LNCAP (cell line): ENCODE results near the gene CAMK2N1.

Experiments
- TF ChIP-seq, protein P1 (sequence below): fragments of 450-650 bp; IDR thresholded peaks from 2 replicates; pipeline ENCODE4 v1.5.1; 2017; ENCODE audit warnings: mild to moderate bottlenecking

Gene CAMK2N1

DNA sequence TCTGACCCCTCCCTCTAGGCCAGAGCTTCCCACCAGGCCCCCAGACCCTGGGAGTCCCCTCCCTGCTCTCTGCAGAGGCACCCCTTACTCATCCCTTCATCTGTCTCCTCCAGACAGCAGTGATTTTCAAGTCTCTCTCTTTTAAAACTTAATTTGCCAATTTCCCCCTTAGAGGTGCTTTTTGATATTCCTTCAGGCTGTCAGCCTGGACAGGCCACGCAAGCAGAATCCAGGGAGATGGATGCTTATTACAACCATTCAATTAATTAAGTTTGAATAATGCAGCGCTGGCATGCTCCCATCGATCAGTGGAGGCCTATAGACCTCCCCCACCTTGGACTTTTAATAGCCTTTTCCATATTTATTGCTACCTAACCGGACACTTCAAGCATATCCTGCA lies 6.2 kb downstream of the CAMK2N1 start:
- TF ChIP-seq, protein P1, sequence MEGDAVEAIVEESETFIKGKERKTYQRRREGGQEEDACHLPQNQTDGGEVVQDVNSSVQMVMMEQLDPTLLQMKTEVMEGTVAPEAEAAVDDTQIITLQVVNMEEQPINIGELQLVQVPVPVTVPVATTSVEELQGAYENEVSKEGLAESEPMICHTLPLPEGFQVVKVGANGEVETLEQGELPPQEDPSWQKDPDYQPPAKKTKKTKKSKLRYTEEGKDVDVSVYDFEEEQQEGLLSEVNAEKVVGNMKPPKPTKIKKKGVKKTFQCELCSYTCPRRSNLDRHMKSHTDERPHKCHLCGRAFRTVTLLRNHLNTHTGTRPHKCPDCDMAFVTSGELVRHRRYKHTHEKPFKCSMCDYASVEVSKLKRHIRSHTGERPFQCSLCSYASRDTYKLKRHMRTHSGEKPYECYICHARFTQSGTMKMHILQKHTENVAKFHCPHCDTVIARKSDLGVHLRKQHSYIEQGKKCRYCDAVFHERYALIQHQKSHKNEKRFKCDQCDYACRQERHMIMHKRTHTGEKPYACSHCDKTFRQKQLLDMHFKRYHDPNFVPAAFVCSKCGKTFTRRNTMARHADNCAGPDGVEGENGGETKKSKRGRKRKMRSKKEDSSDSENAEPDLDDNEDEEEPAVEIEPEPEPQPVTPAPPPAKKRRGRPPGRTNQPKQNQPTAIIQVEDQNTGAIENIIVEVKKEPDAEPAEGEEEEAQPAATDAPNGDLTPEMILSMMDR: no peak

- TF ChIP-seq, protein P1: no peak
Observed at GRCh38 chr1:20478057-20478635, 7.9 kb downstream of the CAMK2N1 start.

DNA sequence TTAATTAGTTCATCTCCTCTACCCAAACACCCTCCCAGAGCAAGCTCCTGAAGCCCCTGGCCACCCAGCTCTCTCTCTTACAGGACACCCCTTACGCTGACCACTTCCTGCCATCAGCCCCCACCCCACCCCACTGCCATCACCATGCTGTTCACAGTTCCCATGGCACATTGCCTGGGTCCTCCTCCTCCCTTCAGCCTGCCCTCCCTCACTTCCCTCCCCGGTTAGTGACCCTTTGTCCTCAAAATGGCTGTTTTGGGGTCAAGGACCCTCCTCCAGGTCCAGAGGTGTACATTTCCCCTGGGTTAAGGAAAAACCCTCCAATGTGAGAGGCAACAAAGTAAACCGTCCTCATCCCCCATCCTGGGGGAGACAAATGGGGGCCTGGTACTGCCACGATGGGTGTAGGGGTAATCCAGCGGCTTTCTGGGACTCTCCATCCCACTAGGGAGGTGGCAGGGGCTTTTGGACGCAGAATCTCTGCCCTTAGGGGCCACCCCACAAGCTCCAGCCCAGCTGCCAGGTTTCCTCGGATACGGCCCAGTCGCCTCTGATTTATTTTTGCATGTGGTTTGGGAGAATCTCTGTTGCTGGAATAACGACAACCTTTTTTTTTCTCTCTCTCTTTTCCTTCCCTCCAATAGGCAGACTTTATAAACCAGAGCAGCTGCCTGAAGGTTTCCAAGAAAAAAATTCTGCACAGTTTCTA lies 8.5 kb downstream of the CAMK2N1 start:
- TF ChIP-seq, protein P1: no peak

- TF ChIP-seq, protein P1: no peak
Observed at GRCh38 chr1:20476265-20477038, 9.6 kb downstream of the CAMK2N1 start.

DNA sequence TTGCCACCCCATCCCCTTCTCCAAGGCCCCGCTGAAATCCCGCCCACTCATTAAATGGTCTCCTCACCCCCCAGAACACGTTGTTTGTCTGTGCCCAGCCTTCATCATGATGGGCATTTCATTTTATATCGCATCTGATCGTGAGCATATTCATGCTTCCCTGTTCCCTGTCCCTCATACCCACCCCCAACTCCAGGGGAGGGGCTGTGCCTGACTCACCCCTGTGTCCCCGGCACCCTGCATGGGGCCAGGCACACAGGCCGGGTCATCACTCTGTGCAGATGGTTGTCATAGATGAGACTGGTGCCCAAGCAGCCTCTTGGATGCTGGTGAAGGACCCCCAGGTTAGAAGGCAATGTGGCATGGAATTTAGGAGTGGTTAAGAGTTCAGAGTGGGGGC lies 11.0 kb downstream of the CAMK2N1 start:
- TF ChIP-seq, protein P1: no peak

DNA sequence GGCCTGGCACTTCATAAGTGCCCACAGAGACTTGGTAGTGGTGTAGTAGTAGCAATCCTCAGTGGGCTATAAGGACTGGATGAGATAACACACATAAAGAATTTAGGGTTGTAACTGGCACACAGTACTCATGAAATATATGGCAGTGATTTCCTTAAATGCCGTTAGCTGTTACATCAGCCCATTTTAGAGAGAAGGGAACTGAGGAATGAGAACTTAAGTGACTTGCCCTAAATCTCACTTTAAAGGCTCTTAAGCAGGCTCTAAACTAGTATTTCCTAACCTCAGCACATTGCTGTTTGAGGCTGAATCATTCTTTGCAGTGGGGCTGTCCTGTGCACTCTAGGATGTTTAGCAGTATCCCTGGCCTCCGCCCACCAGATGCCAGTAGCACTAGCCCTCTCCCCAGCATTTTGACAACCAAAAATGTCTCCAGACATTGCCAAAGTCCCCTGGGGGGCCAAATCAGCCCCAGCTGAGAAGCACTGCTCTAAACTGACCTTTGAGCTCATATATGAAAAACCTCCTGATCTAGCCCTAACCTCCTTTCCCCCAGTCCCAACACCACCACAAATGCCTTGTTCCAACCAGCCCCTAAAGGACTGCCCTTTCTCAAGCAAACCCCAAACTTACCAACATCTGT lies 11.6 kb downstream of the CAMK2N1 start:
- TF ChIP-seq, protein P1: no peak

DNA sequence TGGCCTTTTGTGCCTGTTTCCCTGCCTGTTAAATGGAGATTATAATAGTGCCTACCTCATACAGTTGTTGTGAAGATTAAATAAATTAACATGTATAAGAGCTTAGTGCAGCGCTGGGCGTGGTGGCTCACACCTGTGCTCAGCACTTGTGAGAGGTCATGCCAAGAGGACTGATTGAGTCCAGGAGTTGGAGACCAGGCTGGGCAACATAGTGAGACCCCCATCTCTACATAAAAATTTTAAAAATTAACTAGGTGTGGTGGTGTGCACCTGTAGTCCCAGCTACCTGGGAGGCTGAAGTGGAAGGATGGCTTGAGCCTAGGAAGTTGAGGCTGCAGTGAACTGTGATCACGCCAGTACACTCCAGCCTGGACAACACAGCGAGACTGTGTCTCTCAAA lies 12.1 kb downstream of the CAMK2N1 start:
- TF ChIP-seq, protein P1: no peak
